IPS DF 4.7 (cell line): ENCODE measurements around the gene CLUH.
"Not testable (repeated sequence)": the region's sequence is repeated elsewhere in the genome, so short reads cannot be mapped to it uniquely, and the experiment has no call there.

Experiments
- DNase-seq: peaks from one replicate; pipeline ENCODE4 v3.0.0-alpha.2; 2013; ENCODE audit warnings: low spot score; ENCODE audit errors: extremely low read depth

The CLUH gene

DNA sequence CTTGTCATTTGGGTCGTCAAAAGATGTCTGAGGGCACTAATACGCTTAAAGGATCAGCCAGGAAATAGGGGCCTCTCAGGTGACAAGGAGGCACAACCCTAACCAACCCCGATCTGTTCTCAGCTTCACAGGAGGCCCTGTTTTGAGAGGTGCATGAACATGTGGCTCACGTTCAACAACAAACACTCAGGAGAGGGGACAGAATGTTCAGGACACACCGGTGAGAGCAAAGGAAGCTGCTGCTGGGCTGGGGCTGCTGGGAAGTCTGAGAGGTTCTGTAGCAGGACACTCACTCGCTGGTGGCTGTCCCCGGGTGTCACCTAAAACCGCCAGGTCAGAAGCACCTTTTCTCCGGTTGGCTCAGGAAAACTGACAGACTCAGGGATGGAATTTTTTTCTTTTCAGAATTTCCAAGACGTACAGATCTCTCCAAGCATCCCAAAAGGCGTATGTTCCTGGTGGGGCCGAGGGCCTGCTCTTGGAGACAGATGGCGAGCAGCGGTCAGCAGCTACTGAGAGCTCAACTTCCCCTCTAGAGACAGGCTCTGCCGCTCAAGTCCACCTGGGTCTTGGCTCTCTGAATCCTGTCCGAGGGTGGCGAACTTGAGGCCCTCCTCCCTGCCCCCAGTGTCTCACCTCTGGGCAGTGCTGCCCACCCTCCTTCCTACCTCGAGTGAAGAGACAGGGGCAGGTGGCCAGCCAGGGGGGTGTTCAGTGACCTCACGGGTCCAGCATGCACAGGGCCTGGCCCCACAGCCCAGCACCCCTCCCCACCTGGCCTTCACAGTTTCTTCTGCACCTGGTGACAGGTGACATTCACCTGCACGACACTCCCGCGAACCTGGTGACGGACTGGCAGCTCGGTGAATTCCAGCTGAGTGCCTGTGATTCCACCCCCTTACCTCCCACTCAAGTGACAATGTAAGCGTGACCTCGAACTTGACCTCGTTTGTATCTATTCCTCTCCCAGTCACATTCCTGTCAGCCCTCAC is 22.9 kb downstream of the CLUH start:
- no peak for DNase-seq

GRCh38 chr17:2687074-2687418 is 24.5 kb downstream of the CLUH start:
- DNase-seq, result no peak

GRCh38 chr17:2685696-2686095 is 25.9 kb downstream of the CLUH start:
- no peak for DNase-seq

- DNase-seq, result no peak
Observed at GRCh38 chr17:2684549-2684948, 27.0 kb downstream of the CLUH start.

DNA sequence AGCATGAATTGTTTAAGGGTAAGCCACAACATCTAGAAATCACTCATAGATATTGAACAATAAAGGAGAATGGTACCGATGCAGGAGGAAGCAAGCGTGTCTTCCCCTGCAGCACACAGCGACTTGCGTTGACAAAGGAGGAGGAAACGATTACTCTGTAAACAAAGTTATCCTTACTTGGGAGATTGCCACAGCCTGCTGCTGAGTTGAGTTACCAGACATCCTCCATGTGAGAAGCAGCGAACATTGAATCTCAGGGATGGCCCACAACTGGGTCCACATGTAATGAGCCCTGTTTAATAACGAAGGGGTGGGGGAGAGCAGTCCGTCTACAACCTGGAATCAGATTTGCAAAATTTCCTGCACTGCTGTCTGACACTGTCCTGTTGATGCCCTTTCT is 27.7 kb downstream of the CLUH start:
- no peak for DNase-seq

DNA sequence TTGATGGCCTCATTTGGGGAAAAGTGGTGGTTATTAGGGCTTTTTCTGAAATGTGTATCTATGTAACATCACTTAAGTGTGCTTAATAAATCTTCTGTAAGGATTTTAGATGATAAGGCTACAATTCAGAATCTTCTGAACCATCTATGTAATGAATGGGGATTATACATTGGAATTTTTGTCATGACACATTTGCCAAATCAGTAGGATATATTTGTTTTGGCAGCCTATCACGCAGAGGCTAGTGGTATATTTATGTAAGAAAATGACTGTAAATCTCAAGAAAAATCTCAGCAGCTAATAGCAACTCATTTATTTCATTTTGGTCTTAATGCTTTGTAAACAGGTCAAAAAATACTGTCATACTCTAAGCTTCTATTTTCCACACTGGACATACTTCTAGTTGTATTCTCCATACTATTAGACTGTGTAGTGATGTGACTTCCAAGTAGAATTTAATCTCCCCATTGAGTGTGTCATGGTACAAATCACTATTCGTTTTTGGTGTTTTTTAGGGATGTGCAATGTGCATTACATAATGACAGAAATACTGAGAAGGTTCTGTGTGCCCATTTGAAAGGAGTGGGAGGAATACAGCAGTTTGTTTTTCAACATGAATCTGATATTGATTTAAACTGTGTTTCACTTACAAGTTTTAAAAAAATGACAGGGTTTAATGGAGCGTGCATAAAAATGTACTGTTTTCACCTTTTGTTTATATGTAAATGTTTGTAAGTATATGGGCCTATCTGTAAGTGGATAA is 29.2 kb downstream of the CLUH start:
- DNase-seq, result no peak

DNA sequence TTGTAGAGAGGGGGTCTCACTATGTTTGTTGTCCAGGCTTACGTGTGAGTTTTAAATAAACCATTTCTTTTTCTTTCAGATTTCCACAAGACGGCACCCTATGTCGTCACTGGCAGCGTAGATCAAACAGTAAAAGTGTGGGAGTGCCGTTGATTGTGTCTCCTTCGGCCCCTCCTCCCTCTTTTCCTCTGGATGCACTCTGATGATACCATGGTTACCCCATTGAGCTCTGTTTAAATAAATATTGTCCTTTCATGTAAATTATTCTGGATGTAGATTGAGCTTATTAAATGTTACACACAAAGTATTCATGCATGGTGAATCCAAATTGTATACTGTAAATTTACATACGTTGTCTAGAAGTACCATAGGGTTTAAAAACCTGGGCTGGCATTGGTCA is 29.9 kb downstream of the CLUH start:
- no peak for DNase-seq

GRCh38 chr17:2680961-2681360 is 30.6 kb downstream of the CLUH start:
- no peak for DNase-seq

DNA sequence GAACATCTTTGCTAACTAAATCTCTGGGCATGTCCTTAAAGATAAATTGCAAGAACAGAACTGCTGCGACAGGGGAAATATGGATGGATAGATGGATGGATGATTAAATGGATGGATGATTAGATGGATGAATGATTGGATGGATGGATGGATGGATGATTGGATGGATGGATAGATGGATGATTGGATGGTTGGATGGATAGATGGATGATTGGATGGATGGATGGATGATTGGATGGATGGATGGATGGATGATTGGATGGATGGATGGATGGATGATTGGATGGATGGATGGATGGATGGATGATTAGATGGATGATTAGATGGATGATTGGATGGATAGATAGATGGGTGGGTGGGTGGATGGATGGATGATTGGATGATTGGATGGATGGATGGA is 32.3 kb downstream of the CLUH start:
- DNase-seq, result not testable (repeated sequence)

GRCh38 chr17:2672026-2672425 is 39.5 kb downstream of the CLUH start:
- no peak for DNase-seq

DNA sequence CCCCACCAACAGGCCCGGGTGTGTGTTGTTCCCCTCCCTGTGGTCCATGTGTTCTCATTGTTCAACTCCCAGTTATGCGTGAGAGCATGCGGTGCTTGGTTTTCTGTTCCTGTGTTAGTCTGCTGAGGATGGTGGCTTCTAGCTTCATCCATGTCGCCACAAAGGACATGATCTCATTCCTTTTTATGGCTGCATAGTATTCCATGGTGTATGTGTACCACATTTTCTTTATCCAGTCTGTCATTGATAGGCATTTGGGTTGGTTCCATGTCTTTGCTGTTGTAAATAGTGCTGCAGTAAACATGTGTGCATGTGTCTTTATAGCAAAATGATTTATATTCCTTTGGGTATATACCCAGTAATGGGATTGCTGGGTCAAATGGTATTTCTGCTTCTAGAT is 51.2 kb downstream of the CLUH start:
- DNase-seq, result not testable (repeated sequence)

DNA sequence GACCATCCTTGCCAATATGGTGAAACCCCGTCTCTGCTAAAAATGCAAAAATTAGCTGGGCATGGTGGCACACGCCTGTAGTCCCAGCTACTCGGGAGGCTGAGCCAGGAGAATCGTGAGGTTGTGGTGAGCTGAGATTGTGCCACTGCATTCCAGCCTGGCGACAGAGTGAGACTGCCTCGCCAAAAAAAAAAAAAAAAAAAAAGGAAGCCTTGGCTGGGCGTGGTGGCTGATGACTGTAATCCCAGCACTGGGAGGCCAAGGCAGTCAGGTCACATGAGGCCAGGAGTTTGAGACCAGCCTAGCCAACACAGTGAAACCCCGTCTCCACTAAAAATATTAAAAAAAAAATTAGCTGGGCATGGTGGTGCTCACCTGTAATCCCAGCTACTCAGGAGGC is 52.2 kb downstream of the CLUH start:
- not testable (repeated sequence) for DNase-seq

GRCh38 chr17:2656283-2656682 is 55.3 kb downstream of the CLUH start:
- no peak for DNase-seq

DNA sequence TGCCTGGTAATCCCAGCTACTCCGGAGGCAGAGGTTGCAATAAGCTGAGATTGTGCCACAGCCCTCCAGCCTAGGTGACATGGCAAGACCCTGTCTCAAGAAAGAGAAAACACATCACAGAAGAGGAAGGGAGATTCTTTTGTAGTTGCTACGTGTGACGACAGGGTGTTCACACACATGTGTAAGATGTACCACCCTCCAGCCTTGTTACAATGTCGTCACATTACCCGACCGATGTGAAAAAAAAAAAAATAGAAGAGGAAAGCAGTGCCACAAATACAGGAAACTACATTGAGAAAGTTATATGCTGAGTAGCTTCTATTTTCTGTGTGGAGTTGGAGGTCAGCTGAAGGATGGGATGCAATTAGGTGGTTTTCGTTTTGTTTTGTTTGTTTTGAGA is 56.0 kb downstream of the CLUH start:
- DNase-seq, result no peak

DNA sequence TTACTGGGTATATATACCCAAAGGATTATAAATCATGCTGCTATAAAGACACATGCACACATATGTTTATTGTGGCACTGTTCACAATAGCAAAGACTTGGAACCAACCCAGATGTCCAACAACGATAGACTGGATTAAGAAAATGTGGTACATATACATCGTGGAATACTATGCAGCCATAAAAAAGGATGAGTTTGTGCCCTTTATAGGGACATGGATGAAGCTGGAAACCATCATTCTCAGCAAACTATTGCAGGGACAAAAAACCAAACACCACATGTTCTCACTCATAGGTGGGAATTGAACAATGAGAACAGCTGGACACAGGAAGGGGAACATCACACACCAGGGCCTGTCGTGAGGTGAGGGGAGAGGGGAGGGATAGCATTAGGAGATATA is 58.7 kb downstream of the CLUH start:
- DNase-seq, result not testable (repeated sequence)

GRCh38 chr17:2649191-2649590 is 62.4 kb downstream of the CLUH start:
- DNase-seq, result no peak

- no peak for DNase-seq
Observed at GRCh38 chr17:2647957-2648356, 63.6 kb downstream of the CLUH start.

DNA sequence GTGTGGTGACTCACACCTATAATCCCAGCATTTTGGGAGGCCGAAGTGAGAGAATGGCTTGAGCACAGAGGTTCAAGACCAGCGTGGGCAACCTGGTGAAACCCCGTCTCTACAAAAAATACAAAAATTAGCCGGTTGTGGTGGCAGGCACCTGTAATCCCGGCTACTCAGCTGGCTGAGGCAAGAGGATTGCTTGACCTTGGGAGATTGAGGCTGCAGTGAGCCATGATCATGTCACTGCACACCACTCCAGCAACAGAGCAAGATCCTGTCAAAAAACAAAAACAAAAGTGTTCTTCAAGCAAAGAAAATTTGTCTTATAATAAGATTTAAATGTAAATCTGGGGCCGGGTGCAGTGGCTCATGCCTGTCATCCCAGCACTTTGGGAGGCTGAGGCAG is 66.6 kb downstream of the CLUH start:
- no peak for DNase-seq
